Measurements from ENCODE around the gene OVCA2.

Gene OVCA2

DNA sequence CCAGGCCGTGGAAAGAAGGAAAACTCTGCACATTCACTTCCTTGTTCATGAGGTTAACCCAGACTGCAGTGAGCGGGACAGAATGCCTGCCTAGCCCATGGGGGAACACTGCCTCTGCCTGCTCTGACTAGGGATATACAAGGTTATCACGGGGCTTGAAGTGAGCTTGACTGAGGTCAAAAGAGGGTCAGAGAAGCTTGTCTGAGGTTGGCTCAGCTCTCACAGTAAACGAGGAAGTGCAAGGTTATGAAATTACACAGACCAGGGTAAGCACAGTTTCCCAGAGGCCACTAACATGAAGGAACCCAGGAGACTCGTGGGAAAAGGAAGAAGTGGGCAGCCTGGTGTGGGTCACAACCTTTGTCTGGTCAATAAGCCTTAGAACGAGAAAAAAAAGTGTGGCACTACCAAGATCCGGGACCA is 41.8 kb downstream of the OVCA2 start:
- DNase-seq = no peak
- Histone ChIP-seq H3K27ac (peak overlapping the region; percentile 80), H3K36me3 (replicated peaks) (peaks cover 22% of the 10 kb centered on the region), H3K27me3 (replicated peaks) (no peaks in the 10 kb centered on the region), H3K4me3 (ENCODE audit: low read depth, low read length) (no peak overlapping the region)
- TF ChIP-seq CTCF (IDR thresholded peaks at IDR 0.05; ENCODE audit: low read depth, low read length, missing control alignments) = no peak
- in situ Hi-C loops (cut with HindIII; ENCODE audit: low pct_ligation_motif_present, low sequenced_read_pairs) = loop anchor here (10.0 kb wide), 1 partner anchor 91 kb away; no protein-coding TSS in a partner anchor

- peaks cover 16% of the 10 kb centered on the region for H3K36me3 ChIP-seq (replicated peaks)
- peak overlapping the region; percentile 80 for H3K27ac ChIP-seq
- H3K27me3 ChIP-seq (replicated peaks) = no peaks in the 10 kb centered on the region
- no peak for TF ChIP-seq CTCF (IDR thresholded peaks at IDR 0.05; ENCODE audit: low read depth, low read length, missing control alignments)
- in situ Hi-C loops (cut with HindIII; ENCODE audit: low pct_ligation_motif_present, low sequenced_read_pairs) = loop anchor here (10.0 kb wide), 1 partner anchor 91 kb away; no protein-coding TSS in a partner anchor
- no peak overlapping the region for H3K4me3 ChIP-seq (ENCODE audit: low read depth, low read length)
- peak; percentile 54 for DNase-seq
Measured at GRCh38 chr17:2084036-2084765, 42.4 kb downstream of the OVCA2 start.

DNA sequence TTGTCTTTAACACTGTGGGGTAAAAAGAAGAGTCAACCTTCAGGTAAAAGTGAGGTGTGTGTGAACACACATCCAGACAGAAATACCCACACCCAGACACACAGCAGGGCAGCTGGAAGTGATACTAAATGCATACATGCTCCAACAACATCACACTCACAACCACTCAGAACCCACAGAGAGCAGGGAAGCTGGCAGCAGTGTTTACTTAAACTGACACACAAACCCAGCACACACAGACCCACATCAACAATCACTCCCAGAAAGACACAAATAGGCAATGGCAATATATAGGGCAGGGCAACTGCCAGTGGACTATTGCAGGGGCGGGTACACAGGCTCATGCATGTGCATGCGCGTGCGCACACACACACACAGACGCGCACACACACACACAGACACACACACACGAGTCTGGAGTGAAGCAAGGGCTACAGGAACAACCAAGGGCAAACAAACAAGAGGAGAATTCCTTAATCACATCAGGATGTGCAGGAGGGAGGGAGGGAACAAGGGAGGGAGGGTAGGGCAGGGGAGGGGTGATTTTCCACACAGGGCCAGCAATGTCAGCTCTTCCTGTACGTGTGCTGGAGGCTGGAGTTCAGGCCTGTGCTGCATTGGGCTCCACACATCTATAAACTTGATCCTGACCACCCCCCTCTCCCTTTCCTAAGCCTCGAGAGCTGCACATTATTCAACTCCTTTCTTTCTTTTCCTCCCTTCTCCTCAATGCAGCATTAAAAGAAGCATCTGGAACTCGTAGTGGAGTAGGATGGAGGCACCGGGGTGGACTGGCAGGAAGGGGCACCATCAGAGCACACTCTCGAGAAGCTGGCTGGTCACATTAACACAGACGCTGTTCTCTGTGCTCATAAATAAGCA is 43.2 kb downstream of the OVCA2 start:
- no peak overlapping the region for H3K4me3 ChIP-seq (ENCODE audit: low read depth, low read length)

GRCh38 chr17:2085648-2085949 is 43.8 kb downstream of the OVCA2 start:
- no peak overlapping the region for H3K4me3 ChIP-seq (ENCODE audit: low read depth, low read length)
- DNase-seq = no peak

More for the DNA sequence above, 43.2 kb downstream of the OVCA2 start:
- Histone ChIP-seq H3K27ac (peak overlapping the region; percentile 80), H3K36me3 (replicated peaks) (peaks cover 13% of the 10 kb centered on the region), H3K27me3 (replicated peaks) (no peaks in the 10 kb centered on the region)
- in situ Hi-C loops (cut with HindIII; ENCODE audit: low pct_ligation_motif_present, low sequenced_read_pairs) = loop anchor here (10.0 kb wide), 1 partner anchor 90 kb away; no protein-coding TSS in a partner anchor
- TF ChIP-seq CTCF (IDR thresholded peaks at IDR 0.05; ENCODE audit: low read depth, low read length, missing control alignments) = no peak
- peak; percentile 64 for DNase-seq

DNA sequence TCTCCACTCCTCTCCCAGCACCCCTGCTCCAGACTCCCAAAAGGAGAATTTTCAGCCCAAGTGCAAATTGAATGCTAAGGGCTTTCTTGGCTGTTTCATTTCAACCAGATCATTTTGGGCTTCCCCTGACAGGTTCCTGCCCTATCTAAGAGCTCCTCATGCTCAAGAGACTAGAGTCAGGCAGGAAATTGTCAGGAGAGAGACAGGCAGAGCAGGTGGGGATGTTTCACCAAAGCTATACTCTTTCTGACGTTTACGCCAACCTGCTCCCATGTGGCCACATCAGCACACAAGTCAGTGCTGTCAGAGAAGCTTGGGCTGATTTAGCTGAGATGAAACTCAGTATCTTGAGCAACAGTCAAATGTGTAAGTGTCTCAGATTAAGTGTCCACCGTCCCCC is 44.5 kb downstream of the OVCA2 start:
- in situ Hi-C loops (cut with HindIII; ENCODE audit: low pct_ligation_motif_present, low sequenced_read_pairs) = loop anchor here (10.0 kb wide), 1 partner anchor 88 kb away; no protein-coding TSS in a partner anchor
- Histone ChIP-seq H3K4me3 (ENCODE audit: low read depth, low read length) (no peak overlapping the region), H3K36me3 (replicated peaks) (peaks cover 5% of the 10 kb centered on the region), H3K27me3 (replicated peaks) (no peaks in the 10 kb centered on the region), H3K27ac (no peak overlapping the region)
- DNase-seq = no peak
- TF ChIP-seq CTCF (IDR thresholded peaks at IDR 0.05; ENCODE audit: low read depth, low read length, missing control alignments) = no peak

More at GRCh38 chr17:2085648-2085949, 43.8 kb downstream of the OVCA2 start:
- Histone ChIP-seq H3K27ac (peak overlapping the region; percentile 80), H3K36me3 (replicated peaks) (peaks cover 12% of the 10 kb centered on the region), H3K27me3 (replicated peaks) (no peaks in the 10 kb centered on the region)
- TF ChIP-seq CTCF (IDR thresholded peaks at IDR 0.05; ENCODE audit: low read depth, low read length, missing control alignments) = no peak
- in situ Hi-C loops (cut with HindIII; ENCODE audit: low pct_ligation_motif_present, low sequenced_read_pairs) = loop anchor here (10.0 kb wide), 1 partner anchor 89 kb away; no protein-coding TSS in a partner anchor

All from brain microvascular endothelial cell (primary cell).